ENCODE results near the gene YDJC.
"Not testable (repeated sequence)": the region's sequence is repeated elsewhere in the genome, so short reads cannot be mapped to it uniquely, and the experiment has no call there.

Gene YDJC

GRCh38 chr22:21603973-21604372 is 25.8 kb downstream of the YDJC start:
- H3K4me3 Mint-ChIP-seq: no peak overlapping the region
- H3K27me3 Mint-ChIP-seq (ENCODE audit: low read depth, poor library complexity): no peaks in the 10 kb centered on the region
- peaks cover 41% of the 10 kb centered on the region for H3K36me3 Mint-ChIP-seq (ENCODE audit: low read depth)
- peaks cover 2% of the 10 kb centered on the region for H3K4me1 Mint-ChIP-seq
- TF ChIP-seq CTCF (IDR thresholded peaks at IDR 0.05): no peak
- H3K9me3 Mint-ChIP-seq: no peaks in the 10 kb centered on the region
- peak overlapping the region; percentile 22 for H3K27ac Mint-ChIP-seq
- DNase-seq: no peak

GRCh38 chr22:21602579-21602978 is 27.2 kb downstream of the YDJC start:
- Mint-ChIP-seq H3K27ac (no peak overlapping the region), H3K36me3 (ENCODE audit: low read depth) (peaks cover 42% of the 10 kb centered on the region), H3K9me3 (no peaks in the 10 kb centered on the region), H3K4me1 (peaks cover 4% of the 10 kb centered on the region), H3K4me3 (no peak overlapping the region), H3K27me3 (ENCODE audit: low read depth, poor library complexity) (no peaks in the 10 kb centered on the region)
- no peak for TF ChIP-seq CTCF (IDR thresholded peaks at IDR 0.05)
- DNase-seq: no peak

- Mint-ChIP-seq H3K27me3 (ENCODE audit: low read depth, poor library complexity) (no peaks in the 10 kb centered on the region), H3K9me3 (no peaks in the 10 kb centered on the region), H3K27ac (peak overlapping the region; percentile 34), H3K36me3 (ENCODE audit: low read depth) (peaks cover 52% of the 10 kb centered on the region), H3K4me3 (no peak overlapping the region), H3K4me1 (peaks cover 4% of the 10 kb centered on the region)
- DNase-seq: no peak
- no peak for TF ChIP-seq CTCF (IDR thresholded peaks at IDR 0.05)
These were observed 30.5 kb downstream of the YDJC start for GRCh38 chr22:21599053-21599893.

GRCh38 chr22:21598302-21598701 is 31.5 kb downstream of the YDJC start:
- Mint-ChIP-seq H3K4me3 (no peak overlapping the region), H3K27me3 (ENCODE audit: low read depth, poor library complexity) (no peaks in the 10 kb centered on the region), H3K9me3 (no peaks in the 10 kb centered on the region), H3K36me3 (ENCODE audit: low read depth) (peaks cover 62% of the 10 kb centered on the region), H3K27ac (no peak overlapping the region), H3K4me1 (peaks cover 4% of the 10 kb centered on the region)
- no peak for DNase-seq
- TF ChIP-seq CTCF (IDR thresholded peaks at IDR 0.05): no peak

GRCh38 chr22:21596356-21597135 is 33.3 kb downstream of the YDJC start:
- H3K9me3 Mint-ChIP-seq; H3K4me3 Mint-ChIP-seq; H3K4me1 Mint-ChIP-seq; H3K27me3 Mint-ChIP-seq (ENCODE audit: low read depth, poor library complexity); H3K27ac Mint-ChIP-seq; DNase-seq: not testable (repeated sequence)
- H3K36me3 Mint-ChIP-seq (ENCODE audit: low read depth): peaks cover 58% of the 10 kb centered on the region

- peaks cover 64% of the 10 kb centered on the region for H3K36me3 Mint-ChIP-seq (ENCODE audit: low read depth)
- no peaks in the 10 kb centered on the region for H3K27me3 Mint-ChIP-seq (ENCODE audit: low read depth, poor library complexity)
- no peak overlapping the region for H3K27ac Mint-ChIP-seq
- no peak overlapping the region for H3K4me3 Mint-ChIP-seq
- H3K4me1 Mint-ChIP-seq: peaks cover 11% of the 10 kb centered on the region
- no peak for TF ChIP-seq CTCF (IDR thresholded peaks at IDR 0.05)
- H3K9me3 Mint-ChIP-seq: no peaks in the 10 kb centered on the region
- no peak for DNase-seq
These were observed 34.9 kb downstream of the YDJC start for GRCh38 chr22:21594865-21595452.

Data from nephron progenitor cell (in vitro differentiated cells).